ENCODE measurements around the gene SLC25A10. TPM values are rescaled to one million over a fixed set of nuclear protein-coding genes. Genes with fewer than 3 reads are reported as not detected.
"Not testable (repeated sequence)": the region's sequence is repeated elsewhere in the genome, so short reads cannot be mapped to it uniquely, and the experiment has no call there.

SLC25A10 gene, protein sequence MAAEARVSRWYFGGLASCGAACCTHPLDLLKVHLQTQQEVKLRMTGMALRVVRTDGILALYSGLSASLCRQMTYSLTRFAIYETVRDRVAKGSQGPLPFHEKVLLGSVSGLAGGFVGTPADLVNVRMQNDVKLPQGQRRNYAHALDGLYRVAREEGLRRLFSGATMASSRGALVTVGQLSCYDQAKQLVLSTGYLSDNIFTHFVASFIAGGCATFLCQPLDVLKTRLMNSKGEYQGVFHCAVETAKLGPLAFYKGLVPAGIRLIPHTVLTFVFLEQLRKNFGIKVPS
- 13.0 TPM for polyA plus RNA-seq (ENCODE audit: insufficient read length)
- long read RNA-seq, donor 1, transcript SLC25A10-202 (11 exons, 1,885 nt), result major isoform, 8 of 9 reads
- long read RNA-seq, donor 1, partial matches to known transcripts, result 0 of 9 reads
- long read RNA-seq, donor 1, other reads (novel, unspliced or antisense), result 0 of 9 reads
- long read RNA-seq, donor 2, transcript SLC25A10-202 (11 exons, 1,885 nt), result major isoform, 7 of 8 reads
- long read RNA-seq, donor 2, partial matches to known transcripts, result 0 of 8 reads
- long read RNA-seq, donor 2, other reads (novel, unspliced or antisense), result 0 of 8 reads
- long read RNA-seq, donor 3, partial matches to known transcripts, result 0 of 4 reads
- long read RNA-seq, donor 3, other reads (novel, unspliced or antisense), result 0 of 4 reads
- long read RNA-seq, donor 4, result 0 reads
- long read RNA-seq, donor 5, transcript SLC25A10-202 (11 exons, 1,885 nt), result major isoform, 15 of 26 reads
- long read RNA-seq, donor 5, partial matches to known transcripts, result 9 of 26 reads
- long read RNA-seq, donor 5, other reads (novel, unspliced or antisense), result 0 of 26 reads
- long read RNA-seq, donor 6, transcript SLC25A10-202 (11 exons, 1,885 nt), result major isoform, 6 of 8 reads
- long read RNA-seq, donor 6, partial matches to known transcripts, result 0 of 8 reads
- long read RNA-seq, donor 6, other reads (novel, unspliced or antisense), result 0 of 8 reads
- long read RNA-seq, donor 7, transcript SLC25A10-202 (11 exons, 1,885 nt), result major isoform, 6 of 12 reads
- long read RNA-seq, donor 7, partial matches to known transcripts, result 5 of 12 reads
- long read RNA-seq, donor 7, other reads (novel, unspliced or antisense), result 0 of 12 reads
- long read RNA-seq, donor 8, partial matches to known transcripts, result 0 of 3 reads
- long read RNA-seq, donor 8, other reads (novel, unspliced or antisense), result 0 of 3 reads

DNA sequence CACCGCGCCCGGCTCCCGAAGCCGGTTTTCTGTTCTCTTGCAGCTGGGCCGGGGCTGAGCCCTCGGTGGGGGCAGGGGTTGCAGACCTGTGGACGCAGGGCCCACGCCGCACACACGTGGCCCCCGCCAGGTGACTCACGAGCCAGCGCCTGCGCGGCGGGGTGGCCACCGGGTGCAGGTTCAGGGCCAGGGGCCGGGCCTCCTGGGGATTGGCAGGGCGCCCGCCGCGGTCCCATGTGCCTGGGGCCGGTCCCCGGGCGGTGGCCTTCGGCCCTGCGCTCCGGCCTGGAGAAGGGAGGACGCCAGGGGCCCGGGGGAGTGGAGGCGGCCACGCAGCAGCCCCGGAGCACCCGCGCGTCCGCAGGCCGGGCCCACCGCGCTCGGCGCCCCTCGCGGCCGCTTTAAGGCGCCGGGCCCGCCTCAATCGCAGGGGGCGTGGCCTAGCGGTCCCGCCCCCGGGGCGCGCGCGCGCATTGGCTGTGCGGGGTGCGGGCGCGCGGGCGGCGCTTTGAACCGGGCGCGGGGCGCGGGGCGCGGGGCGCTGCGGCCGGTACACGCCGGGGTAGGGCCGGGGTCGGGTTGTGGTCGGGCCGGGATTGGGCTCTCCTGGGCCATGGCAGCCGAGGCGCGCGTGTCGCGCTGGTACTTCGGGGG is at the start of gene SLC25A10:
Gene SLC25A10, plus strand, starts transcription at position 471 of the 654 bp plus-strand sequence. Its CDS starts 143 bp downstream, at position 614.
- peak; percentile 66 for DNase-seq

- DNase-seq, result no peak
These were observed 48.0 kb upstream of the SLC25A10 start for GRCh38 chr17:81664051-81664470.

DNA sequence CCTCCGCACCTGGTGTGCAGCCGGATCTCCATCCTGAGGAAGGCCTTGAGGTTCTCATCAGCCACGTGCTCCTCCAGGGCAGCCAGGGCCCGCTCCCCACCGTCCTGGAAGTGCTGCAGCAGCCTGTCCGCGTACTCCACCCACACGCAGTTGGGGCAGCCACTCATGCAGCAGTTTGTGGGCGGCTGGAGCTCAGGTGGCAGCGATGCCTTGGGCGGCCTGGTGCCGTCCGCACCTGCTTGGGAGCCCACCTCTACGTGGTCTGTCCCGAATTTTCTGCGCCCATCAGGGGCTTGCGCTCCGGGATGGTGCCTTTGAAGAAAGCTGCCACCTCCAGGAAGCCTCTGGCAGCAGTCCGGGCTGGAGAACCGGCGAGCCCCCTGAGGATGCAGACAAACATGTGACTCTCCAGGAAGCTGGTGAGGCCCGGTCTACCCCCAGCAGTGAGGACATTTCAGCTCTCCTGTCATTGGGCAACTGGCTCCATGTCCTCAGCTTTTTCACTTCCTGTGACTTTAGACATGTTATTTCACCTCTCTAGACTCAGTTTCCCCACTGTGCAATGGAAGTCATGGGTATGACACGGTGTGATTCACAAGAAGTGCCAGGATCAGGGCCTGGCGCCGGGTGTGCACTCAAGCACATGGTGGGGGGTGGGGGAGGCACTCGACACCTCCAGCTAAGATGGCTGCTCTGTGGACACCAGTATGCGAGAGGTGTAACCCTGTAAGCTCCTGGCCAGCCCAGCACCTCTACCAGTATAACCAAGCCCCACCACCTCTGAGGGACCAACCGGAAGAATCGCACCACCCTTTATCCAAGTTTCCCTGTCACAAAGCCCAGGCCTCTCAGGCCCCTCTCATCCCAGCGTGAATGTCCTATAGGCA is 46.6 kb upstream of the SLC25A10 start:
- DNase-seq, result no peak

DNA sequence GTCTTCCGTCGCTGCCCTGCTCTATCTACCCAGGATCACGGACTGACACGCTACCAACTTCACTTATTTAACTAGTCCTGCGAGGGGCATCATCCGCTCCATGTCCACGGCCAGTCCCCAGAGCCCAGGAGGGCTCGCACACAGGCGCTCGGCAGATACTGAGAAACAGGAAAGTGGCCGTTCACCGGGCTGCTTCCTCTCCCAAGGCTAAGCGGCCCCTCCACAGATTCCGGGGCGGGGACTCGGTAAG is 46.1 kb upstream of the SLC25A10 start:
- no peak for DNase-seq

GRCh38 chr17:81666342-81667191 is 45.5 kb upstream of the SLC25A10 start, which contains the start of the genes CCDC137 and OXLD1:
TSS of gene CCDC137 (plus strand) at chr17:81666737. CDS start at chr17:81666767, 30 bp downstream.
TSS of gene OXLD1 (minus strand) at chr17:81666605. CDS start at chr17:81666577, 28 bp downstream.
- peak; percentile 94 for DNase-seq

GRCh38 chr17:81667754-81668153 is 44.3 kb upstream of the SLC25A10 start:
- no peak for DNase-seq

DNA sequence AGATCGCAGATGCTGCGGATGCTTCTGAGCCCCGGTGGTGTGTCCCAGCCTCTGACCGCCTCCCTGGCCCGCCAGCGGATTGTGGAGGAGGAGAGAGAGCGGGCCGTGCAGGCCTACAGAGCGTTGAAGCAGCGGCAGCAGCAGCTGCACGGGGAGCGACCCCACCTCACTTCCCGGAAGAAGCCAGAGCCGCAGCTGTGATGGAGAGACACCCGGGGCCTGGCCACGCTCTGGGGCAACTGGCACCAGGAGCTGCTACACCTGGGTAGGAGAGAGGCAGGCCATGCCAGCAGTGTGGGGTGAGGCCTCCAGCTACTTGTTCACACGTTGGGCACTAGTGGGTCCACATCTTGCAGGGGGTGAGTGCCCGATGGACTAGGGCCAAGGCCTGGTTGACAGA is 39.6 kb upstream of the SLC25A10 start:
- DNase-seq, result no peak

- no peak for DNase-seq
These were observed 39.1 kb upstream of the SLC25A10 start for GRCh38 chr17:81672954-81673353.

- no peak for DNase-seq
These were observed 38.4 kb upstream of the SLC25A10 start for GRCh38 chr17:81673561-81674258.

DNA sequence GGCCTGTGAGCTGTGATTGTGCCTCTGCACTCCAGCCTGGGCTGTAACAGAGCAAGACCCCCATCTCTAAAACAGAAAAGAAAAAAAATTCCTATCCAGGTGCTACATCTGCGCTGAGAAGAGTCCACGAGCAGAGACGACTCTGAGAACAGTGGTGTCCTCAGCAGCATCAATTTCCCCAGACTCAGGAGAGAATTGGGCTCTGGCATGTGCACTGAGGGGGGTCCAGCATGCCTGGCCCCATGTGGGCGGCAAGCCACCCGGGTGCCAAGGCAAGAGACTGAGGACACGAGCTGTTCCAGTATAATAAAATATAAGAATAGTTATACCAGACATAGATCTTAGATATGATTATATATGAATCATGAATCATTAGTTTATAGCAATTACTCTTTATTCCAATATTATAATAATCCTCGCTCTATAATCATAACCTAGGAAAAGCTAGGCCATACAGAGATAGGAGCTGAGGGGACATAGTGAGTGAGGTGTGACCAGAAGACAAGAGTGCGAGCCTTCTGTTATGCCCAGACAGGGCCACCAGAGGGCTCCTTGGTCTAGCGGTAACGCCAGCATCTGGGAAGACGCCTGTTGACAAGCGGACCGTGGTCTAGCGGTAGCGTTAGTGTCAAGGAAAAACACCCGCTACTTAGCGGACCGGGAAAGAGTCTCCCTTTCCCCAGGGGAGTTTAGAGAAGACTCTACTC is 36.4 kb upstream of the SLC25A10 start:
- DNase-seq, result not testable (repeated sequence)

GRCh38 chr17:81676906-81677305 is 35.2 kb upstream of the SLC25A10 start:
- no peak for DNase-seq

DNA sequence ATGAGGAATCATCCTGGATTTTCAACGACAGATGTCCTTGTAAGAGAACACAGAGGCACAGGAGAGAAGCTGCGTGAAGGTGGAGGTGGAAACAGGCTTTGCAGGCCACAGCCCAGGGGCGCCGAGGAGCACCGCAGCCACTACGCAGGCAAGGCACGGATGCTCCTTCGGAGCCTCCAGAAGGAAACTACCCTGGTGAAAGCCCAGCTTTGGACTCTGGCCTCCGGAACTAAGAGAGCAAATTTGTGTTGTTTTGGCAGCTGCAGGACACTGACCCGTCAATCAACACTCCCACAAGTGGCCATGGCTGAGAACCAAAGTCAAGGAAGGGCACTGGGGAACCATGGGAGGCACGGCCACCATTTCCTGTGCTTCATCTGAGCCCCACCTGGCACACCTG is 31.9 kb upstream of the SLC25A10 start:
- no peak for DNase-seq

DNA sequence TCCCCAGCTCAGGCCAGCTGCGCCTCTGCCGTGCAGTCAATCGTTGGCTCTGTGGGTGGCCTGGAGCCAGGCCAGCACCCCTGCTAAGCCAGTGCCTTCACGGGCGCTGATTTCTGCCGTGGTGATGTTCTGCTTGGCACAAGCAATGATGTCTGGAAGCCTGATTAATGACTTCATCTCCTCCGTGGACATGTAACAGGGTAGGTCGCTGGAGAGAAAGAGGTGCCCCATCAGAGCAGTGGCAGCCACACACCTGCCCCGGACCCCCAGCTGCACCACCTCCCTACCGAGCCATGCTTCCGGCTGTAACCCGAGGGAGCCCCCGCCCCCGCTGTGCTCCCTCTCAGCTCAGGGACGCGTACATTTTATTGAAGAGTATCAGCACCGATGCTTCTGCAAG is 30.4 kb upstream of the SLC25A10 start:
- no peak for DNase-seq

- DNase-seq, result no peak
These were observed 29.4 kb upstream of the SLC25A10 start for GRCh38 chr17:81682565-81683207.

DNA sequence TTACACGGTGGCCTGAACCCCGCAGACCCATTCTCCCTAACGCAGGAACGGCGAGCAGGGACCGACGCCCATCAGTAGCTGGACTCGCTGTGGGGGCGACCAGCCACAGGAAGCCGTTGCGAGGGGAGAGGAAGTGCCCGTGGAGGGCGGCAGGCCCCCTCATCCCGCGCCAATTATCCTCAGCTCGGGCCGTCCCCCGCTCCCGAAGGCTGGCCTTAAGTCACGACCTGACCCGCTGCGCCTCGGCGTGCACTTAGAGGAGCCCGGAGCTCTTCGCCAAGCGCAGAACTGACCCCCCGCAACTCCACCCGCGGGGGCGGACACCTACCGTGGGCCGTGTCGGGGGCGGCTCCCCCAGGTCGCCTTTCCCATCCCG is 28.9 kb upstream of the SLC25A10 start:
- DNase-seq, result no peak

DNA sequence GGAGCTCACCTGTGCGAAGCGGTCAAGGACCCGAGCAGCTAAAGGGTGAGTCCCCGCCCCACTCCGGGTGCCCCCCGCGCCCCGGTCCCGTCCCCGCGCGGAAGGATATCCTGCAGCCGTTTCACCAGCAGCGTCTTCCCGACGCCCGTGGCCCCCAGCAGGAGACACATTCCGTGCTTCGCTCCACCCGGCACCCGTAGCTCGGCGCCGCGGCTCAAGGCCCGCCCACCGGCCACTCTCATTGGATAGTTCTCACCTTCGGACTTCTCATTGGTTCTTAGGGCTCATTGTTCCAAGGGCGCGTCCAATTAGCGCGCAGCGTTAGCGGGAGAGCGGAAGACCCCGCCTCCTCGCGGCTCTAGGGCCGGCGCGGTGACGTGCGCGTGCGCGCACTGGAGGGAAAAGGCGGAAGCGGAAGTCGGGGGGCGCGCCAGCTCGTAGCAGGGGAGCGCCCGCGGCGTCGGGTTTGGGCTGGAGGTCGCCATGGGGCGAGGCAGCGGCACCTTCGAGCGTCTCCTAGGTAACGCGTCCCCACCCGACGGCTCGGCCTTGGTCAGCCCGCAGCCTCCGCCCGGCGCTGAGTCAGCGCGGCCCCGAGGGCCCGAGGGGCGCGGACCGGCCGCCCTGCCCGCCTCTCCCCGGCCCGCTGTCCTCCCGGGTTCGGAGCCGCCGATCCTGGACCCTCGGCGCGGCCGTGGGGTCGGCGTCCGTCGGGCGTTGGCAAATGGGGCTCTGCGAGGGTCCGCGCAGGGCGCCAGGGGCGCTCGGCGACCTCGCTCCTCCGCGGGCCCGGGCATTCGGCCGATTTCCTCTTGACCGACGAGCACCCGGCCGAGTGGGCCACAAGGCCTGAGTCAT is 28.3 kb upstream of the SLC25A10 start, which contains the start of the genes ARL16 and HGS:
Gene ARL16, minus strand, starts transcription at position 214 of the 858 bp plus-strand sequence. Its CDS starts 44 bp downstream, at position 170.
Gene HGS, plus strand, starts transcription at position 428 of the 858 bp plus-strand sequence. Its CDS starts 56 bp downstream, at position 484.
- peak; percentile 99 for DNase-seq
